Activated CD8-positive, alpha-beta memory T cell treated with anti-CD3 and anti-CD28 coated beads, Interleukin-2, amount 10 ng/mL, durations not matched to agents 7 days and 5 days (primary cell): ENCODE results near the gene TAB3. TPM values are rescaled to one million over a fixed set of nuclear protein-coding genes. Genes with fewer than 3 reads are reported as not detected.

Experiments used
- ATAC-seq: fragments of 150-1000 bp; cut with Tn5 transposase; one replicate; pipeline ENCODE4 v1.10.0; 2021; ENCODE audit warnings: moderate library complexity
- CTCF ChIA-PET: fragments of 350-600 bp; sonication (Branson Sonifier 250); formaldehyde crosslinking; loops from one replicate; lab custom pipeline; 2021; ENCODE audit warnings: antibody characterized with exemption; lab: Charles Lee
- DNase-seq: peaks from one replicate; pipeline ENCODE4 v3.0.0-alpha.2; 2020
- H3K27ac Mint-ChIP-seq: one replicate; pipeline ENCODE4 v1.8.0; 2021; ENCODE audit warnings: mild to moderate bottlenecking, mixed read lengths
- H3K27me3 Mint-ChIP-seq: one replicate; pipeline ENCODE4 v1.8.0; 2021; ENCODE audit warnings: mixed read lengths
- H3K36me3 Mint-ChIP-seq: one replicate; pipeline ENCODE4 v1.8.0; 2021; ENCODE audit warnings: mild to moderate bottlenecking, mixed read lengths
- H3K4me1 Mint-ChIP-seq: one replicate; pipeline ENCODE4 v1.8.0; 2021; ENCODE audit warnings: mixed read lengths
- H3K4me3 Mint-ChIP-seq: one replicate; pipeline ENCODE4 v1.8.0; 2021; ENCODE audit warnings: mild to moderate bottlenecking, moderate library complexity, mixed read lengths
- H3K9me3 Mint-ChIP-seq: one replicate; pipeline ENCODE4 v1.8.0; 2022; ENCODE audit warnings: low read depth, mixed read lengths
- total RNA-seq, 2 experiments: library from RNA; stranded (reverse); gene quantifications; one replicate each; pipeline ENCODE4 v1.2.3, GENCODE V29; 2021

Gene TAB3
- total RNA-seq, 2 experiments from 2014 or later: 16.1 to 21.7 TPM

- peaks cover 10% of the 10 kb centered on the region for H3K4me1 Mint-ChIP-seq
- H3K4me3 Mint-ChIP-seq: no peak overlapping the region
- DNase-seq (no peak), ATAC-seq (no peak)
- peaks cover 4% of the 10 kb centered on the region for H3K27me3 Mint-ChIP-seq
- H3K9me3 Mint-ChIP-seq: no peaks in the 10 kb centered on the region
- no peaks in the 10 kb centered on the region for H3K36me3 Mint-ChIP-seq
- CTCF ChIA-PET: no interaction called here
- H3K27ac Mint-ChIP-seq: no peak overlapping the region
These were observed 15.6 kb upstream of the TAB3 start for GRCh38 chrX:30904632-30905031.

GRCh38 chrX:30904186-30904585 is 15.1 kb upstream of the TAB3 start:
- H3K4me3 Mint-ChIP-seq: no peak overlapping the region
- ATAC-seq: no peak
- peaks cover 4% of the 10 kb centered on the region for H3K27me3 Mint-ChIP-seq
- H3K27ac Mint-ChIP-seq: no peak overlapping the region
- CTCF ChIA-PET: no interaction called here
- H3K36me3 Mint-ChIP-seq: no peaks in the 10 kb centered on the region
- peaks cover 11% of the 10 kb centered on the region for H3K4me1 Mint-ChIP-seq
- H3K9me3 Mint-ChIP-seq: no peaks in the 10 kb centered on the region
- no peak for DNase-seq

GRCh38 chrX:30900227-30900626 is 11.2 kb upstream of the TAB3 start:
- H3K27me3 Mint-ChIP-seq: peaks cover 7% of the 10 kb centered on the region
- peaks cover 2% of the 10 kb centered on the region for H3K36me3 Mint-ChIP-seq
- H3K9me3 Mint-ChIP-seq: peaks cover 3% of the 10 kb centered on the region
- DNase-seq: peak; percentile 42
- H3K4me3 Mint-ChIP-seq: peak overlapping the region; percentile 12
- peaks cover 16% of the 10 kb centered on the region for H3K4me1 Mint-ChIP-seq
- ATAC-seq: peak; percentile 71
- CTCF ChIA-PET: interaction anchor here (1.7 to 2.0 kb wide), 2 partner anchors 10 to 11 kb away, joined by 4 read pairs; partner anchors contain the start of gene TAB3
- peak overlapping the region; percentile 55 for H3K27ac Mint-ChIP-seq

- peaks cover 2% of the 10 kb centered on the region for H3K36me3 Mint-ChIP-seq
- H3K9me3 Mint-ChIP-seq: peaks cover 3% of the 10 kb centered on the region
- no peak overlapping the region for H3K4me3 Mint-ChIP-seq
- CTCF ChIA-PET: interaction anchor here (2.0 kb wide), 1 partner anchor 11 kb away, joined by 4 read pairs; no protein-coding TSS in a partner anchor
- peaks cover 3% of the 10 kb centered on the region for H3K27me3 Mint-ChIP-seq
- H3K27ac Mint-ChIP-seq: no peak overlapping the region
- peaks cover 16% of the 10 kb centered on the region for H3K4me1 Mint-ChIP-seq
- ATAC-seq (no peak), DNase-seq (no peak)
These were observed 9.8 kb upstream of the TAB3 start for GRCh38 chrX:30898886-30899285.

GRCh38 chrX:30895370-30895769 is 6.3 kb upstream of the TAB3 start:
- H3K27ac Mint-ChIP-seq: no peak overlapping the region
- H3K4me3 Mint-ChIP-seq: no peak overlapping the region
- peaks cover 3% of the 10 kb centered on the region for H3K9me3 Mint-ChIP-seq
- ATAC-seq: no peak
- peaks cover 3% of the 10 kb centered on the region for H3K27me3 Mint-ChIP-seq
- CTCF ChIA-PET: interaction anchor here (0.7 kb wide), 1 partner anchor 11 kb away, joined by 3 read pairs; no protein-coding TSS in a partner anchor
- peaks cover 2% of the 10 kb centered on the region for H3K36me3 Mint-ChIP-seq
- no peak for DNase-seq
- H3K4me1 Mint-ChIP-seq: peaks cover 25% of the 10 kb centered on the region

GRCh38 chrX:30893206-30893605 is 4.2 kb upstream of the TAB3 start:
- CTCF ChIA-PET: no interaction called here
- Mint-ChIP-seq H3K9me3 (peaks cover 3% of the 10 kb centered on the region), H3K27me3 (peaks cover 3% of the 10 kb centered on the region), H3K4me1 (peaks cover 13% of the 10 kb centered on the region), H3K27ac (no peak overlapping the region), H3K36me3 (no peaks in the 10 kb centered on the region), H3K4me3 (no peak overlapping the region)
- no peak for ATAC-seq
- no peak for DNase-seq

GRCh38 chrX:30892591-30892990 is 3.5 kb upstream of the TAB3 start:
- Mint-ChIP-seq H3K36me3 (no peaks in the 10 kb centered on the region), H3K4me1 (peaks cover 18% of the 10 kb centered on the region), H3K27me3 (peaks cover 3% of the 10 kb centered on the region), H3K4me3 (no peak overlapping the region), H3K9me3 (peaks cover 3% of the 10 kb centered on the region), H3K27ac (no peak overlapping the region)
- ATAC-seq (no peak), DNase-seq (no peak)
- CTCF ChIA-PET: no interaction called here

- Mint-ChIP-seq H3K27me3 (no peaks in the 10 kb centered on the region), H3K36me3 (peaks cover 6% of the 10 kb centered on the region), H3K27ac (peak overlapping the region; percentile 87), H3K9me3 (no peaks in the 10 kb centered on the region), H3K4me1 (peaks cover 40% of the 10 kb centered on the region), H3K4me3 (peak overlapping the region; percentile 86)
- ATAC-seq: peak; percentile 31
- DNase-seq: peak; percentile 53
- CTCF ChIA-PET: interaction anchor here (1.4 to 1.5 kb wide), 2 partner anchors 11 to 12 kb away, joined by 3 to 4 read pairs; no protein-coding TSS in a partner anchor
These were observed 418 bp downstream of the TAB3 start for GRCh38 chrX:30888526-30889146.

GRCh38 chrX:30887721-30888120 is 1.3 kb downstream of the TAB3 start:
- peak; percentile 45 for DNase-seq
- CTCF ChIA-PET: interaction anchor here (0.8 to 1.4 kb wide), 2 partner anchors 9 to 10 kb away, joined by 3 read pairs; no protein-coding TSS in a partner anchor
- ATAC-seq: no peak
- H3K27ac Mint-ChIP-seq: peak overlapping the region; percentile 87
- H3K9me3 Mint-ChIP-seq: no peaks in the 10 kb centered on the region
- H3K4me3 Mint-ChIP-seq: peak overlapping the region; percentile 86
- H3K27me3 Mint-ChIP-seq: no peaks in the 10 kb centered on the region
- H3K4me1 Mint-ChIP-seq: peaks cover 44% of the 10 kb centered on the region
- H3K36me3 Mint-ChIP-seq: peaks cover 6% of the 10 kb centered on the region

GRCh38 chrX:30887288-30887687 is 1.8 kb downstream of the TAB3 start:
- peaks cover 8% of the 10 kb centered on the region for H3K36me3 Mint-ChIP-seq
- CTCF ChIA-PET: interaction anchor here (1.4 kb wide), 1 partner anchor 9 kb away, joined by 3 read pairs; no protein-coding TSS in a partner anchor
- no peak for ATAC-seq
- H3K9me3 Mint-ChIP-seq: no peaks in the 10 kb centered on the region
- H3K27ac Mint-ChIP-seq: no peak overlapping the region
- no peak for DNase-seq
- H3K4me1 Mint-ChIP-seq: peaks cover 46% of the 10 kb centered on the region
- H3K4me3 Mint-ChIP-seq: peak overlapping the region; percentile 86
- H3K27me3 Mint-ChIP-seq: no peaks in the 10 kb centered on the region

- ATAC-seq: no peak
- Mint-ChIP-seq H3K36me3 (peaks cover 9% of the 10 kb centered on the region), H3K27ac (no peak overlapping the region), H3K4me3 (no peak overlapping the region), H3K4me1 (peaks cover 48% of the 10 kb centered on the region), H3K27me3 (no peaks in the 10 kb centered on the region), H3K9me3 (no peaks in the 10 kb centered on the region)
- DNase-seq: no peak
- CTCF ChIA-PET: interaction anchor here (0.9 kb wide), 1 partner anchor 314 kb away, joined by 3 read pairs; no protein-coding TSS in a partner anchor
These were observed 3.9 kb downstream of the TAB3 start for GRCh38 chrX:30885136-30885535.

- H3K9me3 Mint-ChIP-seq: no peaks in the 10 kb centered on the region
- H3K27me3 Mint-ChIP-seq: no peaks in the 10 kb centered on the region
- DNase-seq (no peak), ATAC-seq (no peak)
- CTCF ChIA-PET: no interaction called here
- H3K36me3 Mint-ChIP-seq: peaks cover 11% of the 10 kb centered on the region
- H3K27ac Mint-ChIP-seq: no peak overlapping the region
- peaks cover 46% of the 10 kb centered on the region for H3K4me1 Mint-ChIP-seq
- H3K4me3 Mint-ChIP-seq: no peak overlapping the region
These were observed 5.9 kb downstream of the TAB3 start for GRCh38 chrX:30883138-30883537.

- no peak for DNase-seq
- Mint-ChIP-seq H3K27ac (no peak overlapping the region), H3K27me3 (no peaks in the 10 kb centered on the region), H3K4me3 (no peak overlapping the region), H3K36me3 (peaks cover 15% of the 10 kb centered on the region), H3K4me1 (peaks cover 36% of the 10 kb centered on the region), H3K9me3 (no peaks in the 10 kb centered on the region)
- CTCF ChIA-PET: no interaction called here
- ATAC-seq: no peak
These were observed 7.3 kb downstream of the TAB3 start for GRCh38 chrX:30881797-30882196.

GRCh38 chrX:30881390-30881789 is 7.7 kb downstream of the TAB3 start:
- ATAC-seq: no peak
- Mint-ChIP-seq H3K36me3 (peaks cover 17% of the 10 kb centered on the region), H3K9me3 (no peaks in the 10 kb centered on the region), H3K27ac (no peak overlapping the region), H3K27me3 (no peaks in the 10 kb centered on the region), H3K4me1 (peaks cover 34% of the 10 kb centered on the region), H3K4me3 (no peak overlapping the region)
- no peak for DNase-seq
- CTCF ChIA-PET: no interaction called here
